GM19397 (cell line): ENCODE data around the gene ZGPAT.

ENCODE experiments used
- ATAC-seq: cut with Tn5 transposase; IDR thresholded peaks from one replicate; pipeline ENCODE4 v1.9.1; 2021; ENCODE audit warnings: mild to moderate bottlenecking, moderate library complexity; ENCODE audit not compliant: unreplicated experiment

The ZGPAT gene

GRCh38 chr20:63691711-63692435 is 16.0 kb upstream of the ZGPAT start:
- ATAC-seq, result no peak

- no peak for ATAC-seq
Observed at GRCh38 chr20:63692436-63693082, 15.3 kb upstream of the ZGPAT start.

- ATAC-seq, result no peak
Observed at GRCh38 chr20:63693083-63693732, 14.6 kb upstream of the ZGPAT start.

- ATAC-seq, result no peak
Observed at GRCh38 chr20:63693733-63694583, 13.9 kb upstream of the ZGPAT start.

GRCh38 chr20:63694584-63695423 is 13.0 kb upstream of the ZGPAT start:
- no peak for ATAC-seq

- ATAC-seq, result no peak
Observed at GRCh38 chr20:63695424-63696305, 12.2 kb upstream of the ZGPAT start.

- ATAC-seq, result no peak
Observed at GRCh38 chr20:63696306-63696627, 11.6 kb upstream of the ZGPAT start.

- no peak for ATAC-seq
Observed at GRCh38 chr20:63696628-63697356, 11.0 kb upstream of the ZGPAT start, which contains the start of gene TNFRSF6B. TSS of gene TNFRSF6B (plus strand) at chr20:63696652. CDS start at chr20:63696768, 116 bp downstream.

- ATAC-seq, result no peak
Observed at GRCh38 chr20:63697357-63697867, 10.4 kb upstream of the ZGPAT start.

GRCh38 chr20:63697868-63698545 is 9.8 kb upstream of the ZGPAT start:
- no peak for ATAC-seq

GRCh38 chr20:63698739-63699465 is 8.9 kb upstream of the ZGPAT start:
- ATAC-seq, result no peak

GRCh38 chr20:63699466-63700198 is 8.2 kb upstream of the ZGPAT start:
- ATAC-seq, result no peak

- no peak for ATAC-seq
Observed at GRCh38 chr20:63700199-63701050, 7.4 kb upstream of the ZGPAT start.

GRCh38 chr20:63701051-63701328 is 6.8 kb upstream of the ZGPAT start:
- no peak for ATAC-seq

- ATAC-seq, result no peak
Observed at GRCh38 chr20:63701329-63702035, 6.4 kb upstream of the ZGPAT start.
